Erythroblast (primary cell): ENCODE measurements around the gene TRIM46.
"Not testable (repeated sequence)": the region's sequence is repeated elsewhere in the genome, so short reads cannot be mapped to it uniquely, and the experiment has no call there.

Experiments used
- DNase-seq, 2 experiments: peaks; one replicate each; lab custom pipeline; 2025; lab: John Stamatoyannopoulos, UW
- GATA1 ChIP-seq: IDR thresholded peaks from 2 replicates; pipeline ENCODE4 v1.6.1; 2011; ENCODE audit warnings: low read depth, mild to moderate bottlenecking, control low read depth, low read length, moderate library complexity
- POLR2A ChIP-seq: IDR thresholded peaks from 2 replicates; pipeline ENCODE4 v1.6.1; 2011; ENCODE audit warnings: mild to moderate bottlenecking, low read length

The TRIM46 gene

GRCh38 chr1:155183775-155184221 is 10.1 kb downstream of the TRIM46 start:
- DNase-seq = no peak

DNA sequence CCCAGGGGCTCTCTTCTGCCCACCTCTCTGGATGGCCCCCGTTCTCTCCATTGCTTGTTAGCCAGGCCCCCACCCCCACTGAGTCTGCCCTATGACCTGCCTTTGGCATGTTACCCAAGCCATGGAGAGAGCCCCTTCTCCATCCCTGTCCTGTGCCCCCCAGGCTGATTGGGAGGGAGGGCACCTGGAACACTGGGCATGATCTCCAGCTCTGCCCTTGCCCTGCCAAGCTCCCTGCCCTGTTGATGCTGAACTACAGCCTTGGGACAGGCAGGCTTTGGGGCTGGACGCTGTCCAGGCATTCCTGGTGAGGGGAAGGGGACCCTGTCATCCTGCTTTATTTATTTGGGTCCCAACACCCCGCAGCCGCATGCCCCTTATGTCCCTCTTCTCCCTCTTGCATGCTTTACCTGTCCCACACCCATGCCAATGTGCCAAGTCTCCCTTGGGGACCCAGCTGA is 10.7 kb downstream of the TRIM46 start:
- TF ChIP-seq POLR2A (no peak), GATA1 (no peak)
- no peak for DNase-seq

More at GRCh38 chr1:155183775-155184221, 10.1 kb downstream of the TRIM46 start:
- TF ChIP-seq POLR2A = no peak
- TF ChIP-seq GATA1 = no peak

GRCh38 chr1:155184835-155185782 is 11.5 kb downstream of the TRIM46 start:
- DNase-seq = peak; percentile 44 to 50
- TF ChIP-seq POLR2A (no peak), GATA1 (no peak)

- DNase-seq = no peak
- TF ChIP-seq GATA1 (no peak), POLR2A (no peak)
Observed at GRCh38 chr1:155185783-155186066, 12.1 kb downstream of the TRIM46 start.

DNA sequence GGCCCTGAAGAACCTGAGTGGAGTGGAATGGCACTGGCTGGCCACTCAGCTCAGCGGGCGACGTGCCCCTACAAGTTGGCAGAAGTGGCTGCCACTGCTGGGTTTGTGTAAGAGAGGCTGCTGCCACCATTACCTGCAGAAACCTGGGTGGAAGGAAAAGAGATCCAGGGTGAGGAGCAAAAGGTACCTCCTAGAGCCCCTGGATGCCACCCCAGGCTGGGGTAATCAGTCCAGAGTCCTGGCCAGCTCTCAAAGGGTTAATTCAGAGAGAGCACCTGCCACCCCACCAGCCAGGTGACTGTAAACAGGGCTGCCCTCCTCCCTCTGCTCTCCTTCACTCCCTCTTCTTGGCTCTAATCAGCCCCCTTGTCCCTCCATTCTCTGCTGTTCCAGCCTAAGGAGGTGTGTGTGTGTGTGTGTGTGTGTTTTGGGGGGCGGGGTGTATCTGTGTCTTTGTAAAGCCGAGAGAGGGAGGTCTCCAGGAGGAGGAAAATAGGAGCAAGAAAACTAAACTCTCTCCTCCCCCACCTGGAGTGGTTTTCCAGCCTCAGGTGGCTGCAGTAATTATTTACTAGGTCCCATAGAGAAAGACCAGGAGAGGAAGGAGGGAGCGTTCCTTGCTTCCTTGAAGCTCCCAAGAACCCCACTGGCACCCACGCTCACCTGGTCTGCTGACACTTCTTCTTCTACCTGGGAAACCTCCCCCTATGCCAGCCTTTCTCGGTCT is 12.6 kb downstream of the TRIM46 start:
- no peak for TF ChIP-seq GATA1
- TF ChIP-seq POLR2A = no peak
- no peak for DNase-seq

DNA sequence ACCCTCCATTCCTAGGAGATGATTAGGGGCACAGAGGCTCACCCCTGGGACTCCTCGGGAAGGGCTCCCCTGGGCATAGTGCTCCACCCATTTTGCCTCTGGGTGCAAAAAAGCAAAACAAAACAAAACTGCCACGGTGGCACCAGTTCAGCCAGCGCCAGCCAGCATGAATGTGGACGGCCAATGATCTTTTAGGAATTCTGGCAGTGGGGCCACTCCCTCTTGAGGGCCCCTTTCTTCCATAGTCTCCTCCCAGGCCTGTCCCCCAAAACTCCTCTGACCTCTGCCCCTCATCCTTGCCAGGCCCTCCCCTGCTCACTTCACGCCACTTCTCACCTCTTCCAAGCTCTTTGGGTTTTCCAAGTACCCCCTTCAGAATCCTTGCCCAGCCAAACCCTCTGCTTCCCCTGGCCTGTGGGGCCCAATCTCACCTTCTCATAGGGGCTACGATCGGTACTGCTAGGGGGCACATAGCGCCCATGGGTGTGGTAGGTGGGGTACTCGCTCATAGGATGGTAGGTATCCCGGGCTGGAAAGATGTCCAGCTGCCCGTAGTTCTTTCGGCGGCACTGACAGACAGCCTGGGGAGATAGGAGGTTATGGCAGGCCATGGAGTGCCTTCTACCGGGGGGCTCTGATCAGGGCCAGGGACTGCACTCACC is 13.3 kb downstream of the TRIM46 start:
- no peak for DNase-seq
- TF ChIP-seq POLR2A = no peak
- TF ChIP-seq GATA1 = no peak

DNA sequence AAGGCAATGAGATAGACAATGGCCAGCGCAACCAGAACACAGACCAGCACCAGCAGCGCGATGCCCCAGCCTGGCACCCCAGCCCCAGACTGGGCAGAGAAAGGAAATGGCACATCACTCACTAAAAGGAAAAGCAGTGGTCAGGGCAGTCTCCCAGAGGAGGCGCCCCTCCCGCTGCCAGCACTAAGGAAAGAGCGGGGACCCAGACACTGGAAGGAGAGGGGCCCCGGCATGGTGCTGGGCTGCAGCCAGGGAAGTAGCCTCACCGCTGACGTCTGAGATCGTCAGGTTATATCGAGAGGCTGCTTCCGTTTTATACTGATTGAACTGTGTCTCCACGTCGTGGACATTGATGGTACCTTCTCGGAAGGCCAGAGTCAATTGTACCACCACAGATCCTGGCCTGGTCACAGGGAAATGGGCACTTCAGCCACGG is 13.8 kb downstream of the TRIM46 start:
- TF ChIP-seq GATA1 = no peak
- no peak for TF ChIP-seq POLR2A
- DNase-seq = no peak

DNA sequence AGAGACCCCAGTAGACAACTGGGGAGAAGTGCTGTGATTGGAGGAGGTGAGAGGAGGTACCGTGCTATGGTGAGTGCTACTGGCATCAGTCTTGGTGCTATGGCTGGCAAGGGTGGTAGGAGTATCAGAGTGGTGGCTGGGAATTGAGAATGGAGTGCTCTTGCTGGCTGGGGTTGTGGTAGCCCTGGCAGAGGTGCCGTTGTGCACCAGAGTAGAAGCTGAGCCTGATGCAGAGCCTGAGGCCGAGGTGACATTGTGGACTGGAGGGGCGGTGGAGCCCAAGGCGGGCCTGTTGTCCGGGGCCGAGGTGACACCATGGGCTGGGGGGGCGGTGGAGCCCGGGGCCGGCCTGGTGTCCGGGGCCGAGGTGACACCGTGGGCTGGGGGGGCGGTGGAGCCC is 14.6 kb downstream of the TRIM46 start:
- TF ChIP-seq GATA1 (no peak), POLR2A (no peak)
- DNase-seq = no peak

DNA sequence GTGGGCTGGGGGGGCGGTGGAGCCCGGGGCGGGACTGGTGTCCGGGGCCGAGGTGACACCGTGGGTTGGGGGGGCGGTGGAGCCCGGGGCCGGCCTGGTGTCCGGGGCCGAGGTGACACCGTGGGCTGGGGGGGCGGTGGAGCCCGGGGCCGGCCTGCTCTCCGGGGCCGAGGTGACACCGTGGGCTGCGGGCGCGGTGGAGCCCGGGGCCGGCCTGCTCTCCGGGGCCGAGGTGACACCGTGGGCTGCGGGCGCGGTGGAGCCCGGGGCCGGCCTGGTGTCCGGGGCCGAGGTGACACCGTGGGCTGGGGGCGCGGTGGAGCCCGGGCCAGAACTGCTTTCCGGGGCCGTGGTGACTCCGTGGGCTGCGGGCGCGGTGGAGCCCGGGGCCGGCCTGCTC is 16.3 kb downstream of the TRIM46 start:
- not testable (repeated sequence) for DNase-seq

GRCh38 chr1:155191904-155192303 is 18.3 kb downstream of the TRIM46 start:
- no peak for TF ChIP-seq POLR2A
- TF ChIP-seq GATA1 = no peak
- DNase-seq = no peak

DNA sequence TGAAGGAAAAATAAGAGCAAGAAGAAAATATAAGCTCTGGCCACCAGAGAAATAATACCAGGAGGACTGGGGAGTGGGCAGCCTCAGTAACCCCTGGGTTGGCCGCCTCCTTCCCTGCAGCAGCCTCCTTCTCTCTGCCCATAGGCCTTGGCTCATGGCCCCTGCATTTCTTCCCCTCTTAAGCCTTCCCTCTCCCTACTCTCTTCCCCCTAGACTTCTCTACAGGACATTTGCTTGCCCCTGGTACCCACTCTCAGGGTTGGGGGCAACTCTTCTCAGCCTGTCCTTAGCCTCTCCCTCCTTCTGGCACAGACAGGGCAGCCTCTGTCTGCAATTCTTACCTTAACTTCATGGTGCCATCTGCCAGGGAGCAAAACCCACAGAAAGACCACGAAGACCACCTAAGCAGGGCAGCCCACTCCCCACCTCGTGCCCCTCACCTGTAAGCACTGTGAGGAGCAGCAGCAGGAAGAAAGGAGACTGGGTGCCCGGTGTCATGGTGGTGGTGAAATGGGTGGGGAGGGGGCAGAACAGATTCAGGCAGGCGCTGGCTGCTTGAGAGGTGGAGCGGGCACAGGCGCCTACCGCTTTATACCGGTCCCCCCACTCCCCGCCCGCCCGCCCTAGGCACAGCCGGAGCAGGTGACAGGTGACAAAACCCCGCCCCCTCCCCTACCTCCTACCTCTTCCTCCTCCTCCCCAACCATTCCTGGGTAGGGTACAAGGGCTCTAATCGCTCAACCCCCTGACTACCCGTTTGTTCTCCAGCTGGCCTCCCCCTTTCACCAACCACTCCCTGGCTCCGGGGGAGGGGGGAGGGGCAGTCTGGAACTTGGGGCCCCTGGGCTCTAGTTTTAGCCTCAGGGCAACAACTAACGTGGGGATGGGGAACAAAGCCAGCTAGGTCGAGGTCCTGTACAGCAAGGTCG is 19.0 kb downstream of the TRIM46 start:
- peak; percentile 80 to 81 for DNase-seq
- TF ChIP-seq GATA1 = no peak
- no peak for TF ChIP-seq POLR2A

- peak; percentile 72 for TF ChIP-seq POLR2A
- no peak for TF ChIP-seq GATA1
- DNase-seq = peak; percentile 91 to 93
Observed at GRCh38 chr1:155193275-155193990, 19.8 kb downstream of the TRIM46 start.

DNA sequence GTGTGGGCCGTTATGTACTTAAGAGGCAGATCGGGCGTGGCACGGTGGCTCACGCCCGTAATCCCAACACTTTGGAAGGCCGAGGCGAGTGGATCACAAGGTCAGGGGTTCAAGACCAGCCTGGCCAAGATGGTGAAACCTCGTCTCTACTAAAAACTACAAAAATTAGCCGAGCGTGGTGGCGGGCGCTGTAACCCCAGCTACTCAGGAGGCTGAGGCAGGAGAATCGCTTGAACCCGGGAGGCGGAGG is 20.3 kb downstream of the TRIM46 start:
- not testable (repeated sequence) for DNase-seq
